Upper lobe of right lung (tissue), 1 donor: ENCODE data around the gene HSFX4. TPM values are rescaled to one million over a fixed set of nuclear protein-coding genes. Genes with fewer than 3 reads are reported as not detected.
"Not testable (repeated sequence)": the region's sequence is repeated elsewhere in the genome, so short reads cannot be mapped to it uniquely, and the experiment has no call there.

ENCODE experiments used
- ATAC-seq: fragments of 200-7000 bp; cut with Tn5 transposase; one replicate; pipeline ENCODE4 v1.9.1; 2020; ENCODE audit warnings: mild to moderate bottlenecking, moderate library complexity
- DNase-seq: peaks from one replicate; pipeline ENCODE4 v3.0.0-alpha.2; 2020
- H3K27ac ChIP-seq: fragments of 200-600 bp; one replicate; pipeline ENCODE4 v1.8.0; 2022
- H3K27me3 ChIP-seq: fragments of 200-600 bp; one replicate; pipeline ENCODE4 v1.8.0; 2022; ENCODE audit warnings: mild to moderate bottlenecking
- H3K36me3 ChIP-seq: fragments of 200-600 bp; one replicate; pipeline ENCODE4 v1.8.0; 2022
- H3K4me1 ChIP-seq: fragments of 200-600 bp; one replicate; pipeline ENCODE4 v1.8.0; 2022
- H3K4me3 ChIP-seq: fragments of 200-600 bp; one replicate; pipeline ENCODE4 v1.8.0; 2022; ENCODE audit warnings: mild to moderate bottlenecking
- H3K9me3 ChIP-seq: fragments of 200-600 bp; one replicate; pipeline ENCODE4 v1.8.0; 2022
- intact Hi-C: fragments of 100-400 bp; cut with DNase I; formaldehyde crosslinking; loops from one replicate; pipeline ENCODE4 v1.11.0; 2022
- total RNA-seq: library from RNA; stranded (reverse); fragmentation: NEBNext Ultra II Directional; extraction: Animal tissue kit (Norgen Biotek cat#: 25700); gene quantifications from one replicate; pipeline ENCODE4 v1.2.1, GENCODE V29; 2021
- TF ChIP-seq, protein P1 (sequence below): fragments of 200-600 bp; IDR thresholded peaks from one replicate; pipeline ENCODE4 v1.8.0; 2022; ENCODE audit warnings: antibody characterized with exemption
- donor health status: DM: no; HTN: yes; CAD: no; lungs with severe emphysema.

HSFX4 gene
- total RNA-seq, 1 donor from 2014 or later: not detected

DNA sequence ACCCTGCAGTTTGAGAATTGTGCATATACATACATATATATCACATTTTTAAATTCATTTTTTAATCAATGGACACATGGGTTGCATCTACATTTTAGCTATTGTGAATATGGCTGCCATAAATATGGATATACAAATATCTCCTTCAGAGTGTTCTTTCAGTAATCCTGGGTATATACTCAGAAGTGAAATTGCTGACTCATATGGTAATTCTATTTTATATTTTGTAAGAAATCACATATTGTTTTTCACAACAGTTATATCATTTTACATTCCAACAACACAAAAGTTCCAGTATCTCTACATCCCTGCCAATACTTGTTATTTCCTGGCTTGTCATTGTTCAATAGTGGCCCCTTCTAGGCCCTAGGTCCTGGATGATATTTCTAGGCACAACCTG is 20.6 kb upstream of the HSFX4 start:
- no peaks in the 10 kb centered on the region for H3K27me3 ChIP-seq
- ATAC-seq: no peak
- no peak overlapping the region for H3K4me3 ChIP-seq
- no peaks in the 10 kb centered on the region for H3K9me3 ChIP-seq
- no peak for DNase-seq
- intact Hi-C loops: no loop called here
- H3K36me3 ChIP-seq: no peaks in the 10 kb centered on the region
- TF ChIP-seq, protein P1, sequence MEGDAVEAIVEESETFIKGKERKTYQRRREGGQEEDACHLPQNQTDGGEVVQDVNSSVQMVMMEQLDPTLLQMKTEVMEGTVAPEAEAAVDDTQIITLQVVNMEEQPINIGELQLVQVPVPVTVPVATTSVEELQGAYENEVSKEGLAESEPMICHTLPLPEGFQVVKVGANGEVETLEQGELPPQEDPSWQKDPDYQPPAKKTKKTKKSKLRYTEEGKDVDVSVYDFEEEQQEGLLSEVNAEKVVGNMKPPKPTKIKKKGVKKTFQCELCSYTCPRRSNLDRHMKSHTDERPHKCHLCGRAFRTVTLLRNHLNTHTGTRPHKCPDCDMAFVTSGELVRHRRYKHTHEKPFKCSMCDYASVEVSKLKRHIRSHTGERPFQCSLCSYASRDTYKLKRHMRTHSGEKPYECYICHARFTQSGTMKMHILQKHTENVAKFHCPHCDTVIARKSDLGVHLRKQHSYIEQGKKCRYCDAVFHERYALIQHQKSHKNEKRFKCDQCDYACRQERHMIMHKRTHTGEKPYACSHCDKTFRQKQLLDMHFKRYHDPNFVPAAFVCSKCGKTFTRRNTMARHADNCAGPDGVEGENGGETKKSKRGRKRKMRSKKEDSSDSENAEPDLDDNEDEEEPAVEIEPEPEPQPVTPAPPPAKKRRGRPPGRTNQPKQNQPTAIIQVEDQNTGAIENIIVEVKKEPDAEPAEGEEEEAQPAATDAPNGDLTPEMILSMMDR: no peak
- no peaks in the 10 kb centered on the region for H3K4me1 ChIP-seq
- no peak overlapping the region for H3K27ac ChIP-seq

DNA sequence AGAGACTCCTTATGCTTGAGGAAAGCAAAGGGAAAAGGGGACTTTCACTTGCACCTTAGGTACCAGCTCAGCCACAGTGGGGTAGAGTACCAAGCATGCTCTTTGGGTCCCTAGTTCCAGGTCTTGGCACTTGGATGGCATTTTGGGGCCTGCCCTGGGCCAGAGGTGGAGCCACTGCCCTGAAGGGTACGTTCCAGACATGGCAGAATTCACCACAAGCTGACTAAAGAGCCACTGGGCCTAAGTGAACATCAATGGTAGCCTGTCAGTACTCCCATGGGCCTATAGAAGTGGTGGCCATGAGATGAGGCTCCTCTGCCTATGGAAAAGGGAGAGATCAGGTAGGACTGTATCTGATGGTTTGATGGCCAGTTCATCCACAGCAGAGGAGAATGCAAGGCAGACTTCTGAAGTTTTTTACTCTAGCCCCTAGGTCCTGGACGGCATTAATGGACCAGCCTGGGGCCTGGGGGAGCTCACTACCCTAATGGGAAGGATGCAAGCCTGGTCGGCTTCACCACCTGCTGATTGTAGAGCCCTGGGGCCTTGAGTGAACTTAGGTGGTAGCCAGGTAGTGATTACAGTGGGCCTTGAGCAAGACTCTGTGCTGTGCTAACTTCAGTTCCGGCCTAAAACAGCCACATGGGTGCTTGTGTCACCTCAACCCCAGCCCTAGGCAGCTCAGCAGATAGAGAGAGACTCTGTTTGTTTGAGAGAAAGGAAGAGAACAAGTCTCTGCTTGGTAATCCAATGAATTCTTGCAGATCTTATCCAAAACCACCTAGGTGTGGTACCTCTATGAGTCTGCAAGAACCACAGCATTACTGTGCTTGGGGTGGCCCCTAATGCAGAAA is 19.8 kb upstream of the HSFX4 start:
- no peak overlapping the region for H3K4me3 ChIP-seq
- H3K9me3 ChIP-seq: no peaks in the 10 kb centered on the region
- intact Hi-C loops: no loop called here
- TF ChIP-seq, protein P1: no peak
- DNase-seq (no peak), ATAC-seq (no peak)
- H3K4me1 ChIP-seq: no peaks in the 10 kb centered on the region
- no peaks in the 10 kb centered on the region for H3K27me3 ChIP-seq
- H3K36me3 ChIP-seq: no peaks in the 10 kb centered on the region
- no peak overlapping the region for H3K27ac ChIP-seq

DNA sequence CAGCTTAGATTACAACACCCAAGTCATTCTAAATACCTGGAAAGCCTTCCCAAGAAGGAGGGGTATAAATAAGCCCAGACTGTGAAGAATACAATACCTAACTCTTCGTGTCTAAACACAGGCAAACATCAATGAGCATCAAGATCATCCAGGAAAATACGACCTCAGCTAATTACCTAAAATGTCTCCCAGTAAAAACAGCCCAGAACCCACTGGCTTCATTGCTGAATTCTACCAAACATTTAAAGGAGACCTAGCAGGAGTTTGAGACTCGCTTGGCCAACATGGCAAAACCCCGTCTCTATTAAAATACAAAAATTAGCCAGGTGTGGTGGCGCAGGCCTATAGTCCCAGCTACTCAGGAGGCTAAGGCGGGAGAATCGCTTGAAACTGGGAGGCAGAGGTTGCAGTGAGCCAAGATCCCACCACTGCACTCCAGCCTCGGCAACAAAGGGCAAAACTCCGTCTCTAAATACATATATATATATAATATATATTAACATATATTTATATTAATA is 19.1 kb upstream of the HSFX4 start:
- ATAC-seq: no peak
- intact Hi-C loops: no loop called here
- TF ChIP-seq, protein P1: no peak
- Histone ChIP-seq H3K4me3 (no peak overlapping the region), H3K9me3 (no peaks in the 10 kb centered on the region), H3K4me1 (no peaks in the 10 kb centered on the region), H3K27me3 (no peaks in the 10 kb centered on the region), H3K27ac (no peak overlapping the region), H3K36me3 (no peaks in the 10 kb centered on the region)
- no peak for DNase-seq

DNA sequence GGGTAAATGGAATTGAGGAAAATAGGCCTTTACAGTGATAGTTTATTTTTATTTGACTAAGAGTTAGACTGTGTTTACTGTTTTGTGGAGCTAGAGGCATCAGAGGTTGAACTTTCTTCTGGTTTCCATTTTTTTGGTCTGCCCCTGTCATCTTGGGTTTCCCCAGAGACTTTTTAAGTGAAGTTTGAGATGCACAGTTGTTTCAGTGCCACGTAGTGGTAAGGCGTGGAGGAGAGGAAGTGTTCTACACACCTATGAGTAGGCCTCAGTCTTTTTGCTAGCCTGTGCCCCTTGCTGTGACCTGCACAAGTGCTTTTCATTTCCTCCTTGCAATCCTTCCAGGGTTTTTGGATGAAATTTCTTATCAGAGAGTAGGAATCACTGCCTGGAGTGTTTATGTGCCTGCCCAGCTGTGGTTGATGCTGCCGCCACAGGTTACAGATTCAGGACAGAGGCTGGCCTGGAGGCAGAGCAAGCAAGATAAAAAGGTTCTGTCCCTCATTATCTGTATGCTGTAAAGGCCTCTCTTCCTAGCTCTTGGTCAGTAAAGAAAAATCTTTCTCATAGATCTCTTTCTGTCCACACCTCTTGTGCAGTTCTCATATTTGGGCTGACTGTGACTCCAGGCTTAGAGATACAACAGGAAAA is 12.5 kb upstream of the HSFX4 start:
- H3K27me3 ChIP-seq: no peaks in the 10 kb centered on the region
- intact Hi-C loops: no loop called here
- no peak overlapping the region for H3K4me3 ChIP-seq
- no peak for ATAC-seq
- H3K36me3 ChIP-seq: no peaks in the 10 kb centered on the region
- H3K9me3 ChIP-seq: no peaks in the 10 kb centered on the region
- no peak for DNase-seq
- TF ChIP-seq, protein P1: no peak
- H3K4me1 ChIP-seq: no peaks in the 10 kb centered on the region
- H3K27ac ChIP-seq: no peak overlapping the region

DNA sequence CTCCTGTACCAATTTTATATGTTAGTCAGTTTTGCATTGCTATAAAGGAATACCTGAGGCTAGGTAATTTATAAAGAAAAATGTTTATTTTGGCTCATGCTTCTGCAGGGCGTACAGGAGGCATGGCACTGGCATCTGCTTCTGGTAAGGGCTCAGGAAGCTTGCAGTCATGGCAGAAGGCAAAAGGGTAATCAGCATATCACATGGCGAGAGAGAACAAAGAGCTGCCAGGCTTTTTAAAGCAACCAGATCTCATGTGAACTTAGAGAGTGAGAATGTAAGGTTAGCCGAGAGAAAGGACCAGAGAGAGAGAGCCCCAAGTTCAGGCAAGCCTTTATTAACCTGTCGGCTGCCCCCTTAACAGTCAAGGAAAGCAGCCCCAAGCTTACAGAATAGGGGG is 5.5 kb upstream of the HSFX4 start:
- H3K27ac ChIP-seq, H3K36me3 ChIP-seq, H3K27me3 ChIP-seq, ATAC-seq, H3K9me3 ChIP-seq, H3K4me3 ChIP-seq, DNase-seq, intact Hi-C loops, H3K4me1 ChIP-seq: not testable (repeated sequence)

DNA sequence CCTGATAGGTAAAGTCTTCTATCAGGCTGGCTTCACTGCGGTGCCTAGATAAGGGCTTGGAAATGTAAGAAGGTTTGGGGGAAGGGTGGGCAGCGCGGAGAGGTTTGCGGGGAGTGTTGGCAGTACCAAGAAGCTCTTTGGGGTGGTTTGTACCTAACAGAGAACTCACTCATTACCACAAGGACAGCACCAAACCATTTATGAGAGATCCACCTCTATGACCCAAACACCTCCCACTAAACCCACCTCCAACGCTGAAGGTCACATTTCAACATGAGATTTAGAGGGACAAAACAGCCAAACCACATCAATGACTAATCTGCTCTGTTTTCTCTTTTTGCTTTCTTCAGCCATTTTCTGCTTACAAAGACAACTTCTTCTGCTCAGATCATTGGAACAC is 4.9 kb upstream of the HSFX4 start:
- ATAC-seq, H3K4me1 ChIP-seq, H3K27ac ChIP-seq, DNase-seq, H3K9me3 ChIP-seq, H3K4me3 ChIP-seq, H3K27me3 ChIP-seq, H3K36me3 ChIP-seq, intact Hi-C loops: not testable (repeated sequence)

DNA sequence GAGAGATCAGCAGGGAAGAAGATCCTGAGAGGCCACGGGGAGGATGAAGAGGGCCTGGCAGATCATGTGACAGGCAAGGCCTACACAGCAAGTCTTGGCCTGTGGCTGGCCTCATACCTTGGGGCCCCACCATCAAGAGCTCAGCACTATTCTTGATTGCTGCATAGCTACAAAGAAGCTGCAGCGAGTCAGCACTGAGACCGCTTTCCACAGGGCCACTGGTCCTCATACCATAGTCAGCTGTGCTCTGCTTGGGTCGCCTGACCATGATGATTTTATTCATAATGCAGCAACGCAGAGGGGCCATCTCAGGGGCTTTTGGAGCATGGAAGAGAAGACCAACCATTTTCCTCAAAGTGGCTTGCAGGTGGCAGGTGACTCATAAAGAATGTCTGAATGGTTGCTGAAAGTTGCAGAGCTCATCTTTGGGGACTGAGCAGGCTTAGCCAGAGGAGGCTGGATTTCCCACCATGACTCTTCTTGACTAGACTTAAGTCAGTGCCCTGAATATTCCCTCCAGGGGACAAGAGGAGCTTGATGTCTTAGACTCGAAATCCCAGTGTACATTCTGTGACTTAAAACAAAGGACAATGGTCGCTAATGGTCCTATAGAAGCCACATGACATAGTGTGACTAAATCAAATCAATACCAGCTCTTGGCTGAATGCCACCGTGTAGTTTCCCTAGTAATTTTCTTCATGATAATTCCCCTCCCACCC is 2.0 kb upstream of the HSFX4 start:
- intact Hi-C loops, ATAC-seq, H3K36me3 ChIP-seq, H3K4me3 ChIP-seq, DNase-seq, H3K9me3 ChIP-seq, H3K27ac ChIP-seq, H3K27me3 ChIP-seq, H3K4me1 ChIP-seq: not testable (repeated sequence)

DNA sequence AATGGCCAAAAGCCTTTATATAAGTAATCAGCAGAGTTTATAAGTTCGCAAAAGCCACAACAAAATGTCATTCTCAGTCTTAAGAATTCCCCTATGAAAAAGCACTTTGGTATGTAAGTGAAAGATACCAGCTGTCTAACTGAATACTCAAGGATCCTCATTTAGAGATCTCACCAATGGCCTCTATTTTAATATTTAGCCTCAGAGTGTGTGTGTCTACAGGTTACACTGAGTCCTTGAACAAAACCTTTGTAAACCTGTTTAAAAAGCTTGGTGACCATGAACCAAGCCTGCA is 1.5 kb upstream of the HSFX4 start:
- H3K36me3 ChIP-seq, ATAC-seq, H3K4me1 ChIP-seq, H3K9me3 ChIP-seq, H3K27ac ChIP-seq, H3K4me3 ChIP-seq, DNase-seq, intact Hi-C loops, H3K27me3 ChIP-seq: not testable (repeated sequence)

DNA sequence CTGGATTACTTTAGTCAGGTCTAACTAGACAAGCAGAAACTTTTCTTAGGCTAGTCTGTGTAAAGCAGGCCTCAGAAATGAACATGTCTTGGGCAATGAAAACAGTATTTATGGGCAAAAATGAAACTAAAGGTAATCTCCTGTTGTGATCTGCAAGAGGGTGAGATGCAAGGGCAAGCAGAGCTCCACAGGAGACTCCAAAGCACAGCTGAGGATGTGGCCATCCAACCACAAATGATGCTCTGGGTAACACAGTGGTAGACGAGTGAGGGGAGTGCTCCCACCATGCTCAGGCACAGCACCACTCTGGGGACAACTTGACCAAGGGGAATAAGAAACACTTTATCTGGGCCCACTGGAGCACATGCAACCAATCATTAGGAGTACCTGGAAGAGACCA is 738 bp upstream of the HSFX4 start:
- intact Hi-C loops, ATAC-seq, H3K27ac ChIP-seq: not testable (repeated sequence)

DNA sequence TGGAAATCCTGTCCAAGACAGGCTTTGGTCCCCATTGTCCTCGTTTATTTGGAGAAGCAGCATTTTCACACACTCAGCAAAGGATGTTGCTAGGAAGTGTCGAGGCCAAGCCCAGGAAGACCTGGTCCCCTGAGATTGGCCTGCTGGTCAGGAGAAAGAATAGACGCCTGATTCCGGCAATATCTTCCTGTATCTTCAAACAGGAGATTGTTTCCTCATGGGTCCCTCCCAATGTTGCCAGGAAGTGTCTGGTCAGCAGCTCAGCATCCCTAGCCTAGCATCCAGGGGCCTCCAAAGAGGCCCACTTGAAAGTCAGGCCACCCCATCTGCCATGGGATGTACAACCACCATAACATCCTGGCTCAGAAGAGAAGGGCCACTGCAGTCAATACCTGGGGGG is 2.0 kb downstream of the HSFX4 start:
- H3K9me3 ChIP-seq, H3K36me3 ChIP-seq, ATAC-seq, H3K27ac ChIP-seq, DNase-seq, H3K27me3 ChIP-seq, intact Hi-C loops, H3K4me3 ChIP-seq, H3K4me1 ChIP-seq: not testable (repeated sequence)

More for the DNA sequence above, 738 bp upstream of the HSFX4 start:
- H3K27me3 ChIP-seq, DNase-seq, H3K36me3 ChIP-seq, H3K9me3 ChIP-seq, H3K4me3 ChIP-seq, H3K4me1 ChIP-seq: not testable (repeated sequence)
